HEK293T (cell line): Measurements from ENCODE around the gene SLC37A3.

Experiments used
- ARNT ChIP-seq: fragments of 450-650 bp; IDR thresholded peaks from 2 replicates; pipeline ENCODE4 v1.6.1; 2017; ENCODE audit warnings: mild to moderate bottlenecking
- ELF4 ChIP-seq: fragments of 450-650 bp; IDR thresholded peaks from 2 replicates; pipeline ENCODE4 v1.6.1; 2017; ENCODE audit warnings: antibody characterized with exemption
- FOXA1 ChIP-seq: fragments of 450-650 bp; IDR thresholded peaks from 2 replicates; pipeline ENCODE4 v1.6.1; 2016; ENCODE audit warnings: mild to moderate bottlenecking
- FOXK2 ChIP-seq: fragments of 450-650 bp; IDR thresholded peaks from 2 replicates; pipeline ENCODE4 v1.6.1; 2016; ENCODE audit warnings: mild to moderate bottlenecking
- FOXM1 ChIP-seq: fragments of 450-650 bp; IDR thresholded peaks from 2 replicates; pipeline ENCODE4 v1.6.1; 2017; ENCODE audit warnings: mild to moderate bottlenecking, borderline replicate concordance
- LEF1 ChIP-seq: fragments of 450-650 bp; IDR thresholded peaks from 2 replicates; pipeline ENCODE4 v1.6.1; 2017; ENCODE audit warnings: mild to moderate bottlenecking, borderline replicate concordance
- SP1 ChIP-seq: fragments of 450-650 bp; IDR thresholded peaks from 2 replicates; pipeline ENCODE4 v1.6.1; 2017
- TARDBP ChIP-seq: fragments of 450-650 bp; IDR thresholded peaks from 2 replicates; pipeline ENCODE4 v1.6.1; 2016

- TF ChIP-seq FOXM1: no peak
- no peak for TF ChIP-seq SP1
- TF ChIP-seq ELF4: no peak
- no peak for TF ChIP-seq LEF1
- TF ChIP-seq FOXA1: no peak
- no peak for TF ChIP-seq TARDBP
- no peak for TF ChIP-seq FOXK2
- TF ChIP-seq ARNT: no peak
These were observed 87.9 kb downstream of the SLC37A3 start for GRCh38 chr7:140310337-140311002.
